GM21576 (cell line): ENCODE measurements around the gene OBP2B.
"Not testable (repeated sequence)": the region's sequence is repeated elsewhere in the genome, so short reads cannot be mapped to it uniquely, and the experiment has no call there.

Experiments
- ATAC-seq: cut with Tn5 transposase; IDR thresholded peaks from one replicate; pipeline ENCODE4 v1.9.1; 2021; ENCODE audit warnings: mild to moderate bottlenecking, moderate library complexity; ENCODE audit not compliant: unreplicated experiment

OBP2B gene

DNA sequence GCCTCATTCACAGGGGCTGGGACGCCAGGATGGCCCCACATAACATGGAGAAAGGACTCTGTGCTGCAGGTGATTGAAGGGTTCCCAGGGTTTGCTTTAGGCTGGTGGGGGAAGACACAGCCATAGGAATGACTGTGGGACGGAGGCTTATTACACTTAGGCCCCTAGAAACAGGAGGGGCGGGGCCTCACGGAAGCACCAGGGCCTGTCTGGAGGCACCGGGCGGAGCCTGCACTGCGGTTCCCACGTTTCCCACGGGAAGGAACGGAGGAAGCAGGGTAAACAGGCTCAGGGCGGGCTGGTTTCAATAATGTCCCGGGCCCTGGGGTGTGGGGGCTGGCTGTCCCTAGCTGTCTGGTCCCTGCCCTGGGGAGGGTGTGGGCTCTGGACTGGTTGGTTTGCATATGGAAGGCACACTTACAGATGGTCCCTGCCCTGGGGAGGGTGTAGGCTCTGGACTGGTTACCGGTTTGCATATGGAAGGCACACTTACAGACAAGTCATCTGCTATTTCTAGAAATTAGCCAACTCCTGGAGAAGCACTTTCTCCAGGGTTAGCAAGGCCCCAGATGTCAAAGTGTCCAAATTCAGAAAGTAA lies 14.2 kb upstream of the OBP2B start:
- ATAC-seq: not testable (repeated sequence)

GRCh38 chr9:133221994-133222393 lies 12.9 kb upstream of the OBP2B start:
- not testable (repeated sequence) for ATAC-seq

- ATAC-seq: no peak
These were observed 12.2 kb upstream of the OBP2B start for GRCh38 chr9:133221177-133221809.

- ATAC-seq: not testable (repeated sequence)
These were observed 9.3 kb upstream of the OBP2B start for GRCh38 chr9:133218049-133218975.

GRCh38 chr9:133217333-133217988 lies 8.4 kb upstream of the OBP2B start:
- ATAC-seq: not testable (repeated sequence)

GRCh38 chr9:133214276-133214675 lies 5.2 kb upstream of the OBP2B start:
- ATAC-seq: not testable (repeated sequence)

DNA sequence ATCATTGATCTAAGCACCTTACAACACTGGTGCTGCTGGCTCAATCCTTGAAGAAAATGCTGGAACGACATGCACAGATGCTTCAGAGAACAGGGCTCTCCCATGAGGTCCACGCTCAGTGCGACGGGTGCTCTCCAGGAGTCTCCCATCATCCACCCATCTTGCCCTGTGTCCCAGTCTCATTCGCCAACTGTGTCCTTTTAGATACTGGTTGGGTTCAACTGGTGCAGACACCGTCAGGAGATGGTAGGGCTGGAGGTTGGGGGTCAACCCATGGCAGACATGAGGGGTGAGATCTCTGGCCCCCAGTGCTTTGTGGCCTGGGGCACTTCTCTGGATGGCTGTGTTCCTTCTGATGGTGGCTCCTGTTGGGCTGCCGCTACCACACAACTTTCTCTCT lies 1.6 kb upstream of the OBP2B start:
- no peak for ATAC-seq

GRCh38 chr9:133210202-133210532 lies 1.1 kb upstream of the OBP2B start:
- no peak for ATAC-seq

DNA sequence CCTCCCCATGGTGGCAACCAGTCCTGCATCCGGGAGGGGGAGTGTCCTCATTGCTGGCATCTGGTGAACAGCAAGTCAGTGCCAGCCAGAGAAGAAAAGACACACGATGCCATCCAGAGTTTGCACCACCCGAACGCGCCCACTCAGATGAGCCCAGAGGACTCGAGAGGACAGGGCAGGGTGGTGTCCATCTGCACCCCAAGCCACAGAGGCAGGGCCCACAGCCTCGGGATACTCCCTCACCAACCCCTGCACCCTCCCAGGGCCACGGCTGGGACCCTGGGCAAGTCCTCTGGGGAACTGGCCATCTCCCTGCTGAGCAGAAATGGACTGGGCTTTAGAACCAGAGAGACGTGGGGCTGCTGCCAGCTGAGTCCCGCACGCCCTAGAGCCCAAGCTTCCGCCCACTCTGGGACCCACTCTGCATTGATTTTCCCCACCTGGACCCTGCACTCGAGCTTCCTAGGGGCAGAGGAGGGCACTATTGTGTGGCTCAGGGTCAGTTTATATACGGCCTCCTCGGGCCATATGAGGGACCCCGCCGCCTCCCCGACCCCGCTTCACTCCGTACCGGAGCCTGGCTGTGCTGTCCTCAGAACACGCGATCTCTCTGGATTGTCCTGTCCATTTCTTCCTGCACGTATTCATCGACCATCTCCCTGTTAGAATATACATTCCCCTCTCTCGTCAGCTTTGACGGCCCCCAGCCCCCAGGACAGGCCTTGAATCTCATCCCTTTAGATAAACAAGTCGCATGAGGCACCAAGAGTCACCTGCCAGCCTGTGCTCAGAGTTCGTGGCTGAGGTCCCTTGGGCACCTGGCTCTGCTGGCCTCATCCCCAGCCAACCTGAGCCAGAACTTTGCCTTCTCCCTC lies 514 bp upstream of the OBP2B start:
- not testable (repeated sequence) for ATAC-seq

DNA sequence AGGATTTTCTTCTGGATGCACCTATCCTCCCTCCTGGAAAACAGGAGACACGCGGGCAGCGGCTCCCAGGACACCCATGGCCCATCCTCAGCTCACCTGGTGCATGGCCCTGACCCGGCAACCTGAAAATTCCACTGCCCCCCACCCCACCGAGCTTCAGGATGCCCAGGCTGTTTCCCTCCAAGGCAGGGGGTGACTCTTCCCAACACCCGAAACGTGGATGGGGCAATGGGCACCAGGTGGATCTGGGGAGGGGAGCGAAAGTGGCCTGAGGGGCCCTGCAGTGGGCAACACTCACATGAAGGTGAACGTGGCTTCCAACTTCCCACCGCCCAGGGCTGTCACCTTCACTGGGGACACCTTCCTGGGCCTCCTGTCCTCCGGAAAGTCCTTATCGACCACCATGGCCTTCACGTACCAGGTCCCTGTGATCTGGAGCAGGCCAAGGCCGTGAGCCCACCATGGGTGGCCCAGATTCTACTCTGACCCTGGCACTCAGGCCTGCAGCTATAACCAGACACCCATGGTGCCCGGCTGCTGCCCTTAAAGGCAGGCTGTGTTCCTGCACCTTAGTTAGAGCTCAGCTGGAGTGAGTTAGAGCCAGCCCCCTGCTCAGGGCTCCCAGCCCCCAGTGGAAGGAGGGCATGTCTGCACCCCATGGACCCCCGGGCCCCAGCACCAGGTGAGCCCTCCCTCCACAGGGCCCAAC lies 725 bp downstream of the OBP2B start:
- ATAC-seq: not testable (repeated sequence)

GRCh38 chr9:133207540-133208170 lies 1.4 kb downstream of the OBP2B start:
- ATAC-seq: no peak

- no peak for ATAC-seq
These were observed 2.0 kb downstream of the OBP2B start for GRCh38 chr9:133207021-133207531.

- no peak for ATAC-seq
These were observed 2.8 kb downstream of the OBP2B start for GRCh38 chr9:133205996-133206931.

GRCh38 chr9:133205481-133205887 lies 3.6 kb downstream of the OBP2B start:
- ATAC-seq: not testable (repeated sequence)

- no peak for ATAC-seq
These were observed 4.1 kb downstream of the OBP2B start for GRCh38 chr9:133204993-133205336.

DNA sequence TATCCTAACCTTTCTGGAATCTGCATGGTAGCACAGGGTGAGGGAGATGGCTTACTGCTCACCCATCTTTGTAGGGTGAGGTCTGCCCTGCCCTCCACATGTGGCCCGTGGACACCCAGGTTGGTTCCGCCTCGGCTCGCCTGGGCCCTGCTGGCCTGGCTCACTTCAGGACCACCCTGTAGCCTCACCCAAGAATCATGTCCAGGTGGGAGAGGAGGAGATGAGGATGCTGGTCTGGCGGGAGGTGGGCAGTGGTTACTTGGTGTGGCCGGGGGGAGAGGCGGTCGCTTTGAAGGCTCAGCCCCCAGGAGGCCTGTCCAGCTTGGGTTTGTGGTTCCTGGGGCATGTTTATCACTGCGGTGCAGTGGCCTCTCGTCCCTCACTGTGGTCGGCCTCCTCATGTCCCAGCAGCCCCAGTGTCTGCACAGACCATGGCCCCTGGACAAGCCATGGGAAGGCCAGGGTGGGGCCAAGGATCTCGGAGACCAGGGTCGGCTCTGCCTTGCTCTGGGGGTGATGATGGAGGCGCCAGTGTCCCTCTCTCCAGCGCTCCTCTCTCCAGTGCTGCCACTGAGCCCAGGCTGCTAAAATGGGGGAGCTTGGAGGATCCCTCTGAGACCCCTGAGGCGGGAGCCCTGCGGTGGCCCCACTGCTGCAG lies 4.6 kb downstream of the OBP2B start:
- ATAC-seq: no peak

DNA sequence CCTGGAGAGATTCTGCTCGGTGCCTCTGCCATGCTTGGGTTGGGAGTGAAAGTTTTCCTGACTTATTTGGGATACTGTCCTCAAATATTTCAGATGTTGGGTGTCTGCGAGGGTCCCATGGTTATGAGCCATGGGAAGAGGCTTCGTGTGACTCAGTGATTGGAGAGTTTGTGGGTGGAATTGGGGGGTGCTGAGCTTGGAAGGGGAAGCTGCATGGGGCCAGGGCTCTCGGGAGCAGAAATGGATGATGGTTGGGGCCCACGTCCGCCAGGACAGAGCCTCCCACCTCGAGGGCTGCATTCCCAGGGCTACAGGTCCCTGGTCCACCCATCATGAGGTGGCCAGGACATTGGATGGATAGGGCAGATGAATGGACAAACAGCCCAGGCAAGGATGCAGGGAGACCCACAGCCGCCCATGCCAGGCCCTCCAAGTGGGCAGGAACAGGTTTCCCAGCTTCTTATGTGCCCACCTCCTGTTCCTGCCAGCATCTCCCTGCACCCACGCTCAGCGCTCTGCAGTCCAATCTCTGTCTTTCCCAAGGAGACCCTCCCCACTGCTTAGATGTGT lies 5.5 kb downstream of the OBP2B start:
- no peak for ATAC-seq
